Testis (tissue), 3 donors: ENCODE results near the gene C21orf91. TPM values are rescaled to one million over a fixed set of nuclear protein-coding genes. Genes with fewer than 3 reads are reported as not detected.

Experiments used
- DNase-seq: peaks from one replicate; pipeline ENCODE4 v3.0.0-alpha.2; 2019
- H3K27ac ChIP-seq, 2 donors: fragments of 200-600 bp; sonication (generic); one replicate each; pipeline ENCODE4 v1.5.1; 2019
- H3K27me3 ChIP-seq: fragments of 200-600 bp; sonication (generic); one replicate; pipeline ENCODE4 v1.5.1; 2019
- H3K36me3 ChIP-seq: fragments of 200-600 bp; sonication (generic); one replicate; pipeline ENCODE4 v1.5.1; 2017; ENCODE audit warnings: low read depth; ENCODE audit errors: missing control alignments
- H3K4me1 ChIP-seq: fragments of 200-600 bp; sonication (generic); one replicate; pipeline ENCODE4 v1.5.1; 2019
- H3K4me3 ChIP-seq, 2 donors: fragments of 200-600 bp; sonication (generic); one replicate each; pipeline ENCODE4 v1.5.1; 2017 to 2019
- H3K9me3 ChIP-seq: fragments of 200-600 bp; sonication (generic); one replicate; pipeline ENCODE4 v1.5.1; 2017
- CTCF ChIP-seq, 3 experiments: fragments of 450-650 bp in 2 of 3; fragments of 200-600 bp in 1 of 3; sonication (generic) in 1 of 3; IDR thresholded peaks; one replicate each; pipeline ENCODE4 v1.5.1; 2016 to 2019; ENCODE audit warnings: antibody characterized with exemption in 3 of 3, mild to moderate bottlenecking in 2 of 3, moderate library complexity in 1 of 3
- POLR2A ChIP-seq: fragments of 450-650 bp; IDR thresholded peaks from one replicate; pipeline ENCODE4 v1.6.1; 2017; ENCODE audit warnings: antibody characterized with exemption, mild to moderate bottlenecking, moderate library complexity
- WGBS, 2 donors: methylation state at CpG; one replicate each; pipeline ENCODE4 v1.1.5; 2018; 5-methylcytosine and 5-hydroxymethylcytosine counted together
- intact Hi-C: fragments of 100-400 bp; cut with DNase I; formaldehyde crosslinking; loops from one replicate; pipeline ENCODE4 v1.15.1; 2023; ENCODE audit warnings: low total_unique reads
- polyA plus RNA-seq: library from polyadenylated mRNA; stranded (reverse); fragments of 350-450 nt; fragmentation: Illumina TruSeq; extraction: RNeasy Lipid Tissue Mini Kit (QIAGEN cat#74804); gene quantifications from one replicate; pipeline ENCODE4 v1.2.3, GENCODE V29; 2014; ENCODE audit warnings: low read depth, low replicate concordance; ENCODE audit not compliant: insufficient read depth
- total RNA-seq, 2 donors: library from RNA; depleted of rRNA; stranded (reverse); fragments of >200 nt; gene quantifications; one replicate each; pipeline ENCODE4 v1.2.3, GENCODE V29; 2016

Gene C21orf91
- total and polyA plus RNA-seq, 3 donors from 2014 or later = 37.0 to 44.4 (median 40.7) TPM

- DNase-seq = no peak
- TF ChIP-seq POLR2A (no peak), CTCF (IDR thresholded peaks at IDR 0.05) (no peak)
- Histone ChIP-seq H3K9me3 (no peaks in the 10 kb centered on the region), H3K27me3 (no peaks in the 10 kb centered on the region), H3K27ac (peak overlapping the region; percentile 93 to 97), H3K4me3 (peak overlapping the region; percentile 100), H3K36me3 (no peaks in the 10 kb centered on the region), H3K4me1 (peaks cover 20% of the 10 kb centered on the region)
- 0 to 1% methylated on average over 6 of the region's 6 CpGs for WGBS, 2 donors
- intact Hi-C loops = no loop called here
Observed at GRCh38 chr21:17819877-17820229, 697 bp upstream of the C21orf91 start.

GRCh38 chr21:17818186-17819113, 706 bp downstream of the C21orf91 start:
- no peak for TF ChIP-seq POLR2A
- intact Hi-C loops = no loop called here
- peak; percentile 52 for DNase-seq

GRCh38 chr21:17813353-17813752, 5.8 kb downstream of the C21orf91 start:
- no peaks in the 10 kb centered on the region for H3K36me3 ChIP-seq
- TF ChIP-seq CTCF (IDR thresholded peaks at IDR 0.05) = no peak
- TF ChIP-seq POLR2A = no peak
- intact Hi-C loops = no loop called here
- peaks cover 20% of the 10 kb centered on the region for H3K4me1 ChIP-seq
- H3K9me3 ChIP-seq = no peaks in the 10 kb centered on the region
- DNase-seq = no peak
- H3K4me3 ChIP-seq = no peak overlapping the region
- WGBS, 2 donors = 53 to 60% methylated on average over 2 of the region's 2 CpGs
- H3K27me3 ChIP-seq = no peaks in the 10 kb centered on the region
- H3K27ac ChIP-seq = peak overlapping the region; percentile 18 to 47

More at GRCh38 chr21:17818186-17819113, 706 bp downstream of the C21orf91 start:
- Histone ChIP-seq H3K36me3 (no peaks in the 10 kb centered on the region), H3K27ac (peak overlapping the region; percentile 93 to 97), H3K4me1 (peaks cover 27% of the 10 kb centered on the region), H3K4me3 (peak overlapping the region; percentile 100), H3K27me3 (no peaks in the 10 kb centered on the region), H3K9me3 (no peaks in the 10 kb centered on the region)
- WGBS, 2 donors = 1 to 6% methylated on average over 8 to 39 of the region's 56 CpGs

- Histone ChIP-seq H3K4me1 (peaks cover 5% of the 10 kb centered on the region), H3K9me3 (no peaks in the 10 kb centered on the region), H3K27me3 (no peaks in the 10 kb centered on the region), H3K27ac (no peak overlapping the region), H3K36me3 (no peaks in the 10 kb centered on the region), H3K4me3 (no peak overlapping the region)
- DNase-seq = no peak
- 92 to 93% methylated on average over 4 of the region's 4 CpGs for WGBS, 2 donors
- TF ChIP-seq CTCF (IDR thresholded peaks at IDR 0.05) (no peak), POLR2A (no peak)
- intact Hi-C loops = no loop called here
Observed at GRCh38 chr21:17805966-17806365, 13.2 kb downstream of the C21orf91 start.

- TF ChIP-seq CTCF (IDR thresholded peaks at IDR 0.05) = no peak
- TF ChIP-seq POLR2A = no peak
- Histone ChIP-seq H3K9me3 (no peaks in the 10 kb centered on the region), H3K27ac (peak overlapping the region in 1 of 2 donors; percentile 29), H3K36me3 (no peaks in the 10 kb centered on the region), H3K4me1 (peaks cover 8% of the 10 kb centered on the region), H3K4me3 (no peak overlapping the region), H3K27me3 (no peaks in the 10 kb centered on the region)
- WGBS, 2 donors = 53 to 63% methylated on average over 3 of the region's 3 CpGs
- intact Hi-C loops = no loop called here
- DNase-seq = no peak
Observed at GRCh38 chr21:17803536-17803935, 15.6 kb downstream of the C21orf91 start.
